GM18861 (cell line): ENCODE results near the gene ALG5.
A peak's percentile ranks its signal among the peaks of the same experiment; 100 is the strongest.

Source experiments
- ATAC-seq: cut with Tn5 transposase; IDR thresholded peaks from one replicate; pipeline ENCODE4 v1.9.1; 2021; ENCODE audit not compliant: unreplicated experiment

The ALG5 gene

DNA sequence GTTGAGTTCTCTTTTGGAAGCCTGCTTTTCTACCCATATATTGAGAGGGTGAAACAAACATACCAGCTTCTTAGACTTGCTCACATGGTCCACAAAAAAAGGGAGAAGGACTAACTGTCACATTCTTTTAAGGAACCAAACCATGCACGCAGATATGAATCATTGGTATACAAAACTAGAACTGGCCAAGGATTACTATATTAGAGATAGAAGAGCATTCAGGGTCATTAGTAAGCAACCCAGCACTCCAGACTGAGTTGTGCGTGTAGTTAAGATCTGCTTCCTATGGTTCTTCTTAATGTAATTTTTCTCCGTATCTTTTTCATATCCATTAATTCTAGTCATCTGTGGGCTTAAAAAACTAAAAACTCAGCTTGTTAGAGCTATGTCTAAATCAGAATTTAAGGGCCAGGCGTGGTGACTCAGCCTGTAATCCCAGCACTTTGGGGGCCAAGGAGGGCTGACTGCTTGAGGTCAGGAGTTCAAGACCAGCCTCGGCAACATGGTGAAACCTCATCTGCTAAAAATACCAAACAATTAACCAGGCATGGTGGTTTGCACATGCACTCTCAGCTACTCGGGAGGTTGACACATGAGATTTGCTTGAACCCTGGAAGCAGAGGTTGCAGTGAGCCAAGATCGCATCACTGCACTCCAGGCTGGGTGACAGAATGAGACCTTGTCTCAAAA, 19.6 kb downstream of the ALG5 start:
- ATAC-seq = no peak

DNA sequence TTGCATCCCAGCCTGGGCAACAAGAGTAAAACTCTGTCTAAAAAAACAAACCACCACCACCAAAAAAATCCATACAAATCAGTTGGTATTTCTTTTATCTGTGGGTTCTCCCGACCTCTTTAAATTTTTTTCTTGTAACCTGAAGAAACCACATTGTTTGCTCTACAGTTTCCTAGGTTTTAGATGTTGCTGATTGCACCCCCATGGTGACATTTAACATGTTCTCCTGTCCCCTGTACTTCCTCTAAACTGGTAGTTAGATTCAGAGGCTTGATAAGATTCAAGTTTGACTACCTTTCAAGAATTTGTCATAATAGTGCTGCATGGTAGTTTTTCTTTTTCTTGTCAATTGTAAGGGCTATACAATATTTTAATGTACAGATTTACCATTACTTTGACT, 24.0 kb downstream of the ALG5 start:
- ATAC-seq = no peak

DNA sequence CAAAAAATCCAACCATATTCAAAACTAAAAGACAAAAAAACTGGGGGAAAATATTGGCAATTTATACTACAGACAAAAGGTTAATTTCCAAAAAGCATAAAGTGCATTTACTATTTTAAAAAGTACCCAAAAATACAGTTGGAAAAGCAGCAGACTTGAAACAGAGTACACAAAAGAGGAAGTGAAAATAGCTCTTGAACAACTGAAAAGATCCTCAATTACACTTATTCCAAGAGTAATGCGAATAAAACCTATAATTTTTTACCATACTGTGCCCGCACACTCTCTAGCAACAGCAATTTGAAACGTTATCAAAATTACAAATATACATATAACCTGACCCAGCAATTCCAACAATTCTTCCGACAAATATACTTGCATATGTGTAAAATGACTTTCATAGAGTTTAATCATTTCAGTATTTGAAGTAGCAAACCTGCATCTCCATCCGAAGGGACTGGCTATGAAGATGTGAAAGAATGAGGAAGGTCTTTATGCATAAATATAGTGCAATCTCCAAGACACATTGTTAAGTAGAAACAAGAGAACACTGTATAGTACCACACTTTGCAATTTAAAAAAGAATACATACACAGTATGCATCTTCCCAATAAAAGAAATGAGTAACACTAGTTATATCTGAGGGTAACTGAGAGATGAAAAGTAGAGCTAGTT, 25.4 kb downstream of the ALG5 start:
- ATAC-seq = peak; percentile 83

DNA sequence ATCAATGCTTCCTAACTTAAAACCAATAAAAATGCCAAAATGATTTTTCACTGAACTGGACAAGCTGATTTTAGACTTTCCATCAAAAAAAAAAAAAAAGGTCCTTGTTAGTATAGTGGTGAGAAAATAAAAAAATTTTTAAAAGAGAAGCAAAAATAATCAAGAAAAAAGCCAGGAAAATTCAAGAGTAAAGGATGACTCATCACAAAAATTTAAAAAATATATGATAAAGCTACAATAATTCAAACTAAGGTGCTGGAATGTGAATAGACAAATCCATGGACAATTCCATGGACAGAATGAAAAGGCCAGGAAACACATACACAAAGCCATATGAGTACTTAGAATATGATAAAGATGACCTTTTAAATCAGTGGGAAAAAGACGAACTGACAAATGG, 26.1 kb downstream of the ALG5 start:
- ATAC-seq = no peak

GRCh38 chr13:36966404-36966803, 32.7 kb downstream of the ALG5 start:
- no peak for ATAC-seq

GRCh38 chr13:36965767-36966166, 33.4 kb downstream of the ALG5 start:
- ATAC-seq = no peak

DNA sequence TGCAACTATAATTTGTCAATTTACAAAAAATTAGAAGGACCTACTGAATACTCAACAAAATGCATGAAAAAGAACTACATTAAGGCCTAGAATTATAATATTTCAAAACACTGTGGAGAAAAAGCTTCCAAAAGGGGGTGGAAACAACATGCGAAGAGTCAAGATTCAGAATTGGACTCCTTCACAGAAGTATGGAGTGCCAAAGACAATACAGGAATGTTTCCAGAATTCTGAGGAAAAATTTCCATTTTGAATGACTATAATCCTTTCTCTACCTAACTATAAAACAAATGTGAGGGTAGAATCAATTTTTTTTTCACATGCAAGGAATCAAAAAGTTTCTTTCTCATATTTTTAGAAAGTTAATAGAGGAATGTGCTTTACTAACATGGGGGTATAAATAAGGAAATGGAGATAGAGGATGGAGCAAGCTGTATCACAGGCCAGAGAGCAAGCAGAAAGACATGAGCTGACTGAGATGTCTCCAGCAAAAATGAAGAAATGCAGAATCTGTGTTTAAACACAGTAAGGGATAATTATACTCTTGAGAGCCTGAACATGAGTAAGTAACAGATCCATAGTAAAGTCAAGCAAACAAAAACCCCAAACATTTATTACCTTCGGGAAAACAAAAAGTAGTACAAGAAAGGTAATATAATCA, 39.6 kb downstream of the ALG5 start:
- no peak for ATAC-seq

GRCh38 chr13:36954542-36954941, 44.6 kb downstream of the ALG5 start:
- ATAC-seq = no peak

- ATAC-seq = no peak
Measured at GRCh38 chr13:36950920-36951319, 48.2 kb downstream of the ALG5 start.

- ATAC-seq = no peak
Measured at GRCh38 chr13:36950330-36950729, 48.8 kb downstream of the ALG5 start.

DNA sequence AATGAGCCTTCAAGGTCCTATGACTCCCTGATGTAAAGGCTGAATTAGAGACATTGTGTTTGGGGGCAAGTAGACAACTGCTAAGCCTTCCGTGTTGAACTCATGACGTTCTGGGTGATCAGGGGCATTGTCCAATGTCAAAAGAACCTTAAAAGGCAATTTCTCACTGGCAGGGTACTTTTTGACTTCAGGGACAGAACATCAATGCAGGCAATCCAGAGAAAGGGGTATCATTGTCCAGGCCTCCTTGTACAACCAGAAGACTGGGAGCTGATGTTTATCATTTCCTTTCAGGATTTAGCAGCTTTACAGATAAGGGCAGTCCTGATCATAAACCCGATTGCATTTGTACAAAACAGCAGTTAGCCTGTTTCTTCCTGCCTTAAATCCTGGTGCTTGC, 54.1 kb downstream of the ALG5 start:
- ATAC-seq = no peak

DNA sequence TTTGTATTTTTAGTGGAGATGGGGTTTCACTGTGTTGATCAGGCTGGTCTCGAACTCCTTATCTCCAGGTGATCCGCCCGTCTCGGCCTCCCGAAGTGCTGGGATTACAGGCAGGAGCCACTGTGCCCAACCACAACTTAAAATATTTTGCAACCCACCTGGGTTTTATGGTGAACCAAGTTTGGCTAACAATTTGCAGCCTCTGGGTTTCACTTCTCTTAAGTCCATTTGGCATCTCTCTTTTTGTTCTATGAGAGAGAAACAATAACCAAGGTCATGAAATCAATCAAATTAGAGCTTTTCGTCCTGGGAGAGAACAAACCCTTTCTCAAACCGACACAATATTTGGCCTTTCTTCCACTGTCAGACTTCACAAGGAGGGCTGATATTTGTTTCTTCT, 73.5 kb downstream of the ALG5 start:
- ATAC-seq = no peak

- no peak for ATAC-seq
Measured at GRCh38 chr13:36924001-36924400, 75.1 kb downstream of the ALG5 start.

DNA sequence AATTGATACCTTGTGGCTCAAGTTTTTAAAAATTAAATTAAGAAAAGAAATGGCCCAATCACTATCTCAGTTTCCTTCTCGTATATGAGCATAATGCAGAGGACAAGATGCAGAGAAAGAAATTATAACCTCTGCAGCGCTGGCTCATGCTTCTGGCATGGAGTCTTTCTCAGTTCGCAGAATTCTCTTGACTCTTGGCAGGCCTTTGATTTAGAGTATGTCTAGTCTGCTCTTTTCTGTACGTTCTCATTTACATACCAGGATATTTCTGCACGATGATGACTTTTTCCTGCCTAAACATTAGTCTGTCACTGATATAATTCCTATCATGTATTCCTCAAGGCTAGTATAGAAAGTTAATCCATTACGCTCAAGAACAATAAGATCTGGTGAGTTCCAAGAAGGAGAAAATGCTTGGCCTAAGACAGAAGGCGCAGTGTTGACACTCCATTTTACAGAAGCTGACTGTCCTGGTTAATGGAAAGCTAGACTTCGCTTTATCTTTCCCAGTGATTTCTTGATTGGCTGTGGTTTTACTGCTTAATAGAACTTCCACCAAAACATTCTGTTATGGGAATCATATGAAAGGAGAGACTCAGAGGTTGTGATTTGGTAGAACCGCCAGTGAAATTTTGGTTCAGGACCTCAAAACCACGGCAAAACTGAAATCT, 77.4 kb downstream of the ALG5 start:
- no peak for ATAC-seq

DNA sequence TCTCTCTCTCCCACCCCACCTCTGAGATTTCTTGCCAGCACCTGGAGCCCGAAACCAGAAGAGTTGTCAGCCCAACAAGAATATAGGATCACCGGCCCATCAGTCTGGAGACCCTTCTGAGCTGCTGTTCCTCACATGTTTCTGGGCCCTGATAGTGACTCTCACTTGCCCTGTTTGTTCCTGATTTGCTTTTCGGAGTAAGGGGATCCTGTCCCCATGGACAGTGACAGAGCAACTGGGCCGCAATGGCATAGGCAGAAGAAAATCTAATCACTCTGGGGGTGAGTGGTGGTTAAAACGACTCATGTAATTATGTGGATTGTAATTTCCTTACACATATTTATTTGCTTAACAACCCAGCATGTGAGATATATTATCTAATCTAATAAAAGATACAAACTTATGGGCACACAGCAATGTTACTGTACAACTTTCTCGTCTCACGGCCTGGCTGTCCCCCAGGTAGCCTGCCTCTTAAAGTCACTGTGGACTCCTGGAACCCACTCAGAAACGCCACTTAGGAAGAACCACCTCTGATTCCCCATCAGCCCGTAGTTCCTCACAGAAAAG, 78.4 kb downstream of the ALG5 start:
- ATAC-seq = no peak

- no peak for ATAC-seq
Measured at GRCh38 chr13:36919833-36920615, 79.1 kb downstream of the ALG5 start, which contains the start of gene SMAD9. Gene SMAD9 (minus strand): TSS chr13:36920238. CDS start chr13:36879689, 40,549 bp downstream.

GRCh38 chr13:36919171-36919832, 79.8 kb downstream of the ALG5 start:
- no peak for ATAC-seq

- ATAC-seq = no peak
Measured at GRCh38 chr13:36918246-36919131, 80.7 kb downstream of the ALG5 start.

DNA sequence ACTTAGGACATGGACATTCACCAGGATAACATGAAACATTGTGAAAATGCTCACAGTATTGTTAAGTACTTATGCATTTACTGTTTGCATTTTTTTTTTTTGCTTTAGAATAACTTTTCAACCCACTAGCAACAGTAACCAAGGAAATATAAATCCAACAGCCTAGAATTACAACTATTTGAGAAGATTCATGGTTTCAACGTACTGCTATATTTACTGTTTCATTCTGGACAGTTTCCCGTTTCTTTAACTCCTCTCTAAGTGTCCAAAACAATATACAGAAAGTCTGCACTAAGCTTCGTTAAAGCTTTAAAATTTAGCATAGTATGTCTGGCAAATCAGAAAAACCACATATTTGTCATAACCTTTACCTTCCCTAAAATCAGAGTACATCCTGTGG, 81.8 kb downstream of the ALG5 start:
- no peak for ATAC-seq
